Fibroblast of mammary gland (primary cell): ENCODE data around the gene NEK1.

Source experiments
- DNase-seq: peaks from one replicate; pipeline ENCODE4 v3.0.0-alpha.2; 2010; ENCODE audit warnings: low read depth
- H3K4me3 ChIP-seq: 2 replicates; pipeline ENCODE4 v1.5.1; 2011; ENCODE audit warnings: low read depth, mild to moderate bottlenecking, low read length, moderate library complexity; ENCODE audit not compliant: control insufficient read depth
- CTCF ChIP-seq: conservative IDR thresholded peaks from 2 replicates; pipeline ENCODE4 v1.5.1; 2011; ENCODE audit warnings: low read depth, low read length, inconsistent platforms; ENCODE audit not compliant: control insufficient read depth, insufficient read depth

NEK1 gene

GRCh38 chr4:169372791-169373190, 239.6 kb downstream of the NEK1 start:
- TF ChIP-seq CTCF: no peak
- no peak for DNase-seq
- no peak overlapping the region for H3K4me3 ChIP-seq

- no peak for DNase-seq
- TF ChIP-seq CTCF: no peak
- no peak overlapping the region for H3K4me3 ChIP-seq
Observed at GRCh38 chr4:169369634-169370033, 242.7 kb downstream of the NEK1 start.

DNA sequence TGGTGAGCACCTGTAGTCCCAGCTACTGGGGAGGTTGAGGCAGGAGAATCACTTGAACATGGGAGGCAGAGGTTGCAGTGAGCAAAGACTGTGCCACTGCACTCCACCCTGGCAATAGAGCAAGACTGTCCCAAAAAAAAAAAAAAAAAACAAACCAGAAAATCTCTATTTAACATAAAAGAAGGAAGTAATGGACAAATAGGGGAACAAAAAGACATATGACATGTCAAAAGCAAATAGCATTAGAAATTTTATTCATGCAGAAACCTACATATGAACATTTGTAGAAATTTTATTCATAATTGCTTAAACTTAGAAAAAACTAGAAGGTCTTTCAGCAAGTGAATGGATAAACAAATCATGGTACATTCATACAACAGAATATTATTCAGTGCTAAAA, 244.6 kb downstream of the NEK1 start:
- H3K4me3 ChIP-seq: no peak overlapping the region
- no peak for DNase-seq
- TF ChIP-seq CTCF: no peak

- no peak for TF ChIP-seq CTCF
- DNase-seq: no peak
- no peak overlapping the region for H3K4me3 ChIP-seq
Observed at GRCh38 chr4:169366821-169367220, 245.6 kb downstream of the NEK1 start.

- DNase-seq: no peak
- no peak overlapping the region for H3K4me3 ChIP-seq
- no peak for TF ChIP-seq CTCF
Observed at GRCh38 chr4:169362607-169363006, 249.8 kb downstream of the NEK1 start.

DNA sequence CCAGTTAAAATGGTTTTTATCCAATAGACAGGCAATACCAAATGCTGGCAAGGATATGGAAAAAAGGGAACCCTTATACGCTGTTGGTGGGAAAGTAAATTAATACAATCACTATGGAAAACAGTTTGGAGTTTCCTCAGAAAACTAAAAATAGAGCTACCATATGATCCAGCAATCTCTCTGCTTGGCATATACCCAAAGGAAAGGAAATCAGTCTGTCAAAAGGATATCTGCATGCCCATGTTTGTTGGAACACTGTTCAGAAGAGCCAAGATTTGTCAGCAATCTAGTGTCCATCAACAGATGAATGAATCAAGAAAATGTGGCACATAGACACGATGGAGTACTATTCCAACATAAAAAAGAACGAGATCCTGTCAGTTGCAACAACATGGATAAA, 250.6 kb downstream of the NEK1 start:
- TF ChIP-seq CTCF: no peak
- H3K4me3 ChIP-seq: no peak overlapping the region
- no peak for DNase-seq

DNA sequence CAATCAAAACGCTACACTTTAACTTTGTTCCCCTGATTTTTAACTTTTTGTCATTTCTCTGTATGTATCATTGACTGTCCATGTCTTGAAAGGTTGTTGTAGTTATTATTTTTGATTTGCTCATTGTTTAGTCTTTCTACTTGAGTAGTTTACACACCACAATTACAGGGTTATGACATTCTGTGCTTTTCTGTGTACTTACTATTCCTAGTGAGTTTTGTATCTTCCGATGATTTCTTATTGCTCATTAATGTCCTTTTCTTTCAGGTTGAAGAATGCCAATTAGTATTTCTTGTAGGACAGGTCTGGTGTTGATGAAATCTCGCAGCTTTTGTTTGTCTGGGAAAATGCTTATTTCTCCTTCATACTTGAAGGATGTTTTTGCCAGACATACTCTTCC, 252.4 kb downstream of the NEK1 start:
- no peak for TF ChIP-seq CTCF
- no peak for DNase-seq

More for the DNA sequence above, 252.4 kb downstream of the NEK1 start:
- no peak overlapping the region for H3K4me3 ChIP-seq
